GM21723 (cell line): ENCODE data around the gene CTNNA3.

Experiments used
- ATAC-seq: cut with Tn5 transposase; IDR thresholded peaks from one replicate; pipeline ENCODE4 v1.9.1; 2021; ENCODE audit warnings: mild to moderate bottlenecking, moderate library complexity; ENCODE audit not compliant: unreplicated experiment

Gene CTNNA3

GRCh38 chr10:67141300-67141699, 554.7 kb downstream of the CTNNA3 start:
- ATAC-seq, result no peak

GRCh38 chr10:67140641-67141040, 555.4 kb downstream of the CTNNA3 start:
- no peak for ATAC-seq

DNA sequence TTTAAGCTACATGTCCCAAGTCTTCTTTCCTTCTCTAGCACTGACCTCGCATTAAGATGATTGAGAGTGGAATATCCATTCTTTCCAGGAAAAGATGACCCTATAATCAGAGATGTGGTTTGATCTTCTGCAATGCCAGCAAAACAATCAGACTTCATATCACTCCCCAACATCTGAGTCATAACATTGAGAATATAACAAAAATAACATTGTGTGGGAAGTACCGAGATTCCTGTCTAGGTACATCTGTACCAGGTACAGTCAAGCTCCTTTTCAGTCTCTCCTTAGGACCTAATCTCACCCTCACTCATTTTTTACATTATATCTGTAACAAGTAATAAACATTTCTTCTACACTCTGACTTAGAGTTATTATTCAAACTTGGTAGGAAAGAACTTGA, 568.6 kb downstream of the CTNNA3 start:
- ATAC-seq, result no peak

GRCh38 chr10:67119651-67120050, 576.3 kb downstream of the CTNNA3 start:
- no peak for ATAC-seq

DNA sequence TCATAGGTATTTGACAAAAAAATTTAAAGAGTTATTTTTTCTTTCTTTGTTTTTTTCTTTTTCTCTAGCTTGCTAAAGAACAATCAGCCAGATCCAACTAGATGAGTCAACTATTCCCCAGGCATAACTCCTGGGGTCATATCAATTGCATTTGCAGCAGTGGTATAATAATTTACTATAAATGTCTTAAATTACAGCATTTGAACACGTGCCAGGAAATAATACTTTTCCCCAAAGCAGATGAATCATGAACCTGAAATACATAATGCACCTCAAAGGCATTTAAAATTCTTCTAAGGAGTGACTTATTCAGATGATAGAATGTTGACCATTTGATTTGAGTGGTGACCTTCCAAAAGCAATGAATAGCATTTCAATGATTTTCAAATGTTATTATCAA, 580.0 kb downstream of the CTNNA3 start:
- ATAC-seq, result no peak

DNA sequence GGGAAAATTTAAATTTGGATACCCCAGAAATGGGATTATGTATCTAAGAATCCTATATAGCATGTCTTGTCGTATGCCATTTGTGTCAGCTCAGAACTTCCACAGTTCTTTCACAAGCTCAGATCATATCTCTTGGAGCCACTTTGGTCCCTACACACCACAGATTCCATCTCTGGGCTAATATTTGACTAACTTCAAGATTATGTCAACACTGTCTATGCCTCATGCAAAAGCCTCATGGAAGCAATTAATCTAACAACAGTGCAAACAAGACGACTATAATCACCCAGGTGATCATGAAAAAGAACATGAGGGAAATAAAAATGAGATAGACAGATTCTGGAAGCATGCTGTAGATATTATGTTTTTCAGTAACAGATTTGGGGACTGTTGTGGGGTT, 581.0 kb downstream of the CTNNA3 start:
- no peak for ATAC-seq

- ATAC-seq, result no peak
Measured at GRCh38 chr10:67112765-67113164, 583.2 kb downstream of the CTNNA3 start.

GRCh38 chr10:67110286-67110685, 585.7 kb downstream of the CTNNA3 start:
- ATAC-seq, result no peak

- ATAC-seq, result no peak
Measured at GRCh38 chr10:67107670-67108069, 588.3 kb downstream of the CTNNA3 start.

DNA sequence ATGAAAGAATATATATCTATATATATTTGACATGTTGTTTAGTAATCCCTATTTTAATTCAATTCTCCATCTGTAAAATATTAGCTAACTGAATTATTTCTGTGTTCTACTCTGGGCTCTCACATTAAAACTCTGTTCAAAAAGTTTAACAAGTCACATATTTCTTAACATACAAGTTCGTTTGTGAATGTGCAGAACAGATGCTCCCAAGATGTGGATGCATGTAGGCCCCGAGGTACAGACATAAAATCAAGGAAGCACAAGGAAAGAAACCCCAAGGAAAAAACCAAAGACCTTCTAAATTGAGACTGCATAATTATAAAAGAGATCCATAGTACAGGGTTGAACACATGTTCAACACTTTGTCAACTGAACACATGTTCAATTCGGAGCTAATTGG, 595.0 kb downstream of the CTNNA3 start:
- no peak for ATAC-seq

DNA sequence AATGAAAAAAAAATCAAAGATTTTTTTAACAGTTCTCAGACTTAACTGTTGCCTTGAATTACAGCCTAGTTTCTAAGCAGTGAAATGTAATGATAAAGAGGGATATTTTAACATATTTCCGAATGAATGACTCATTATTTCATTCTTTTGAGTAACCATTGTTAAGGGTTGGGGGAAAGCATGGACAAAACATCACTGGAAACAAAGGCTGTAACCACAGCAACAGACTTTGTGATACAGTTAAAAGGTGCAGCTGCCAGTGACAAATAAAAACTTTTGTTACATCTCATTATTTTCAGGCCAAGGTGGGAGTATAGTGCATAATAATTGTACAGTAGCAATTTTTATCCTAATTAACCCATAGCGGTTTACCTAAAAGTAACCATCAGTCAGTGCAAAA, 597.5 kb downstream of the CTNNA3 start:
- no peak for ATAC-seq

DNA sequence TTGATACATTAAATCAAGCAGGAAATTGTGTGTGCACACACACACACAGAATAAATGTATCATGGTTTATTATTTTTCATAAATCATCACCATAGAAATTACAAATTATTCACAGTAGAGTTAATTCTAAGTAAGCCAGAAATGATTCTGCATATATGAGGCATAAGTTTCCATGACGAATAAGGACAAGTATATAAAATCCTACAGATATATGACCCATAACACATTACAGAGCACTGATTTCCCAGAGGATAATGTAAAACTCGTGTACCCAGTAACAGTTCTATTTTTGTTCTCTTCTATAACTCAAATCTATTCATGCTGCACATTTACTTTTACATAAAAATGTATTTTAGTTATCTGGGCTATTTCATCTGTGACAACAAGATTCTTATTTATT, 600.5 kb downstream of the CTNNA3 start:
- ATAC-seq, result no peak

GRCh38 chr10:67088036-67088435, 608.0 kb downstream of the CTNNA3 start:
- ATAC-seq, result no peak

- ATAC-seq, result no peak
Measured at GRCh38 chr10:67087135-67087425, 608.9 kb downstream of the CTNNA3 start.

GRCh38 chr10:67086327-67087134, 609.5 kb downstream of the CTNNA3 start:
- no peak for ATAC-seq

- ATAC-seq, result no peak
Measured at GRCh38 chr10:67079126-67079525, 616.9 kb downstream of the CTNNA3 start.

- no peak for ATAC-seq
Measured at GRCh38 chr10:67077376-67077775, 618.6 kb downstream of the CTNNA3 start.

DNA sequence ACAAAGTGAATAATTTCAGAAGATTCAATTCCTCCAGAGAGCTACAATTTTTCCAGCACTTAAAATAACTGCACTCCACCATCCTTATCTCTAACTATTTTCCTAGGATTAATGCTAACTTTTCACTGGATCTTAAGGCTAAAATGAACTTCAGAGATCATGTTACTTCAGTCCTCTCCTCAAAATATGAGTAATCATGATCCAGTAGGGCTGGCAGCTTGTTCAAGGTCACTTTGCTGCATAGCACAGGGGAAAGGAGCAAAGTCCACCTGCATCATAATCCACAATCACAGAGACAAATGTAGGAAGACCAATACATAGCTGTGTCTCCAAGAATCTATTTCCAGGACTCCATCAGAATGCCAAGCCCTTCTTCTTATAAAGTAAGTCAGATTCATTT, 619.9 kb downstream of the CTNNA3 start:
- ATAC-seq, result no peak

GRCh38 chr10:67075491-67075971, 620.5 kb downstream of the CTNNA3 start:
- no peak for ATAC-seq

DNA sequence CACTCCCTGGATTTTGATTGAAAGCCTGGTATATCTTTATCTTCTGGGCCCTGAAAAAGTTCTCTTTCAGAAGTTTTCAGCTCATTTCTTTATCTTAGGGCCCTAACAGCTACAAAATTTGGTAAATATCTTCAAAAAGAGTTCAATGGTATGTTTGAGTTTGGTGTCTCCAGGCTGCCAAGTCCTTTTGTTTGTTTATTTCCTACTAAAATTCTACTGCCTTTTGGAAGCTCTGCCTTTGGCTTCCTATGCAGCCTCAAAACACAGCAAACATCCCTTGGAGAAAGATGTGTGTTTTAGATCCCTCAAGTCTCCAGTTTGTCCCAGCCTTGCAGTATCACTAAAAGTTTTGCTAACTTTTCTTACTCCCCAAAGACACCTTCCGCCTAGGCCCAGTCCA, 623.3 kb downstream of the CTNNA3 start:
- no peak for ATAC-seq

DNA sequence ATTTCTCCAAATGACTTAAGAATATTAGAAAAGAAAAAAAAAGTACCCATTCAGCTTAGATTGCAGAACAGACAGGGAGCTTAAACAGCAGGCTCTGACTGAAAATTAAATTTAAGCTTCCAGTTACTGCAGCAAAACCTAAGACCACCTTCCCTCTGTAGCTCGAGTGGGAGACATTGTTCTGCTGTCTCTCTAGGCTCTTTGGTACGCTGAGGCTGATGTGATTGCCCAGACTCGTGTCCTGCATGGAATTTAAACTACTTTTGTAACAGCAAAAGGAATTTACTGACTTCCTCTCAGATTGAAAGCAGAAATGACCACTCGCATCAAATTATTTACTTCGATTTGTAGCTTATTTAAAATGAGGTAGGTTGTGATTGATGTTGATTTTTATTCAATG, 645.6 kb downstream of the CTNNA3 start:
- no peak for ATAC-seq

- ATAC-seq, result no peak
Measured at GRCh38 chr10:67049988-67050387, 646.0 kb downstream of the CTNNA3 start.

GRCh38 chr10:67046507-67046906, 649.5 kb downstream of the CTNNA3 start:
- ATAC-seq, result no peak
